Dermis microvascular lymphatic vessel endothelial cell (primary cell): ENCODE data around the gene TOMM5. TPM values are rescaled to one million over a fixed set of nuclear protein-coding genes. Genes with fewer than 3 reads are reported as not detected.
A peak's percentile ranks its signal among the peaks of the same experiment; 100 is the strongest.
"Not testable (repeated sequence)": the region's sequence is repeated elsewhere in the genome, so short reads cannot be mapped to it uniquely, and the experiment has no call there.

Experiments used
- DNase-seq, 2 donors: peaks; one replicate each; pipeline versions ENCODE4 v3.0.0 to v3.0.0-alpha.2; 2010; ENCODE audit warnings: low read depth in 2 of 2
- total RNA-seq: library from RNA; depleted of rRNA; stranded (reverse); fragments of >200 nt; gene quantifications from 2 replicates; pipeline ENCODE4 v1.2.1, GENCODE V29; 2014

TOMM5 gene
- total RNA-seq, 1 donor from 2014 or later = 126 TPM

GRCh38 chr9:37611961-37612360 lies 19.6 kb upstream of the TOMM5 start:
- no peak for DNase-seq

- no peak for DNase-seq
Observed at GRCh38 chr9:37611014-37611413, 18.6 kb upstream of the TOMM5 start.

DNA sequence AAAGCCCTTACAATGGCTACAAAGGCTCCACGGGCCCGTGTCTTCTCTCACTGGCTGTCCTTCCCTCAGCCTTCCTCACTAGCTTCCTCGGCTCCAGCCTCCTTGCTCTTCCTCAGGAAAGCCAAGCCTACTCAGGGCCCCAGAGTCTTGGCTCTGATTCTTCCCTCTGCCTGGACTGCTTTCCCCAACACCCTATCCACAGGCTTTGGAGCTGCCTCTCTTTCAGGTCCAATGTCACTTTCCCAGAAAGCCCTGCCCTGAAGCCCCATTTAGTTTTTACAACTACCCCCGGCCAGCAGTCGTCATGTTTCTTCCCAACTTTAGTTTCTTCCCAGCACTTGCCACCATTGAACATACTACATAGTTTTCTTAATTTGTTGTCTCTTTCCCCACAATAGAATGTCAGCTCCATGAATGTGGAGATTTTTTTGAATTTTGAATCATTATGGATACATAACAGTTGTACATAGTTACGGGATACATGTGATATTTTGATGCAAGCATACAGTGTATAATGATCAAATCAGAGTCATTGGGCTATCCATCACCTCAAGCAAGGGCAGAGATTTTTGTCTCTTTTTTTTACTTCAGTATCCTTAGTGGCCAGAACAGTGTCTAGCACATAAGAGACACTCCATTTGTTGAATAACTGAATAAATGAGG lies 17.5 kb upstream of the TOMM5 start:
- no peak for DNase-seq

DNA sequence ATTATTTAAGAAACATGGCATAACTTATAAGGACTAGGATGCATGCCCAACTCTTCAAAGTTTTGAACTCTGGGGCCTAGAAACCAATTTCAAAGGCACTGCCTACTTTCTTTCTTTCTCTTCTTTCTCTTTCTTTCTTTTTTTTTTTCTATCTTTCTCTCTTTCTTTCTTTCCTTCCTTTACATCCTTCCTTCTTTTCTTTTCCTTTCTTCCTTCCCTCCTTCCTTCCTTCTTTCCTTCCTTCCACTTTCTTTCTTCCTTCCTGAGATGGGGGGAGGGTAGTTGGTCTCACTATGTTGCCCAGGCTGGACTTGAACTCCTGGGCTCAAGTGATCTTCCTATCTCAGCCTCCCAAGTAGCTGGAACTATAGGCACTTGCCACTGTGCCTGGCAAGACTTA lies 15.9 kb upstream of the TOMM5 start:
- DNase-seq = no peak

DNA sequence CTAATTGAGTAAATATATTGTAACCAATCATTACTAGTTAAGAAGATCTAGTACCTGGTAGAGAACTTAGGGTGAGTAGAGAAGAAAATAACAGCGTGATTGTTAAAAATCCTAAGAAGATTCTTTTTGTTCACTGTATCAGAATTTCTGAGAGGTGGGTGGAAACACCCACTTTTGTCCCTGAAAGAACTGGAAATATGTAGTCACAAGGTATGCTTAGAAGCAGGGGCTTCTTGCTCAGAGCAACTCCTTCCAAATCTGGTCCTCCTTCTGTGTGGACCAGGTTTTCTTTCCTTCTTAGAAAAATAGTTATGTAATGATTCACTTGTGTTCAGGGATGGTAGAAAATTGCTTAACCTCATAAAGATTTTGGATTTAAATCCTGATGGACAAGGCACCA lies 11.9 kb upstream of the TOMM5 start:
- DNase-seq = no peak

- DNase-seq = no peak
Observed at GRCh38 chr9:37602817-37603216, 10.4 kb upstream of the TOMM5 start.

DNA sequence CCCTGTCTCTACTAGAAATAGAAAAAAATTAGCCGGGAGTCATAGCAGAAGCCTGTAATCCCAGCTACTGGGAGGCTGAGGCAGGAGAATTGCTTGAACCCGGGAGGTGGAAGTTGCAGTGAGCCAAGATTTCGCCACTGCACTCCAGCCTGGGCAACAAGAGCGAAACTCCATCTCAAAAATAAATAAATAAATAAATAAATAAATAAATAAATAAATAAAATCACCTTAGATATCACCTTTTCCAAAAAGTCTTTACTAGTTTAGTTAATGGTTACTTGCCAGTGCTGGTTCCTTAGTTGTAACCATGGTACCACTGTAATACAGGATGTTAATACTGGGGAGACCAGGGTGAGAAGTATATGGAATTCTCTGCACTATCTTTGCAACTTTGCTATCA lies 9.7 kb upstream of the TOMM5 start:
- DNase-seq = not testable (repeated sequence)

GRCh38 chr9:37596504-37596903 lies 4.1 kb upstream of the TOMM5 start:
- DNase-seq = no peak

DNA sequence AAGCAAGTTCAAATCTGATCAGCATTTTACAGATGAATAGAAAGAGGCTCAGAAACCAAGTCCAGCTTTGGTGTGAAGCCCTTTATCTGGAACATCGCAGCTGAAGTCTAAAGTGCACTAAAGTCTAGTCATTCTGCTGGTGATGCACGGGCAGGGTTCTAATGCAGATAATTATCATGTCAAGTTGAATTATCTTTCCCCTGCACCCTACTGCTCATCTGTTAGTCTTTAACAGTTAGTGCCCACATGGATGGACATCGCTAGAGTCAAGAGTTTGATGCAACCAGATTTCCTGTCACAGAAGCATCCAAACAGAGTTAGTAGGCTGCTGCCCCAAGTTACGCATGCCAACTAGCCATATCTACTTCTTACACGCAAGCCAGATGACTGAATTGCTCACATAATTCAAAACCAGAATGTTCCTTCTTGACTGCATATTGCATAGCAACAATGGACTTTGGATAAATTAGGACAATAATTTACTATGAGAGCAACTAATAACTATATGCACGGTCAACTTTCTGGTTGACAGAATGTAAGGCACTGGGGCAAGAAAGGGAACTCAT lies 1.6 kb upstream of the TOMM5 start:
- no peak for DNase-seq

DNA sequence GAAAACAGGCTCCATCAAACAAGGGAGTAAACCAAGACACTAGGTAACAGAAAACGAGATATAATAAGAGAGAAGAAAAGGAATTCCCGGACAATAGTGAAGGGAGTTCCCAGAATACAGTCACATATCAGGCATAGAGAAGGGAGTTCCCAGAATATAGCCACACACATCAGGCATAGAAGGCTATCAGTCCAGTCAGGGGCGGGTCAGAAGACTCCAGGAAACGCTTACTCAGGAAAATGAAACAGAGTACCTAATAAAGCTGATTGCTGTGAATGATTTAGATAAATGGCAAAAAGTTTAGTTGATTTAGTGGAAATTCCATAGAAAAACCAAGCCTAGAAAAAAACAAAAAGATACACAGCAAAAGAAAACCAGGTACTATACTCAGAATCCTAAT lies 4.9 kb downstream of the TOMM5 start:
- DNase-seq = peak in 1 of 2 donors; percentile 22

DNA sequence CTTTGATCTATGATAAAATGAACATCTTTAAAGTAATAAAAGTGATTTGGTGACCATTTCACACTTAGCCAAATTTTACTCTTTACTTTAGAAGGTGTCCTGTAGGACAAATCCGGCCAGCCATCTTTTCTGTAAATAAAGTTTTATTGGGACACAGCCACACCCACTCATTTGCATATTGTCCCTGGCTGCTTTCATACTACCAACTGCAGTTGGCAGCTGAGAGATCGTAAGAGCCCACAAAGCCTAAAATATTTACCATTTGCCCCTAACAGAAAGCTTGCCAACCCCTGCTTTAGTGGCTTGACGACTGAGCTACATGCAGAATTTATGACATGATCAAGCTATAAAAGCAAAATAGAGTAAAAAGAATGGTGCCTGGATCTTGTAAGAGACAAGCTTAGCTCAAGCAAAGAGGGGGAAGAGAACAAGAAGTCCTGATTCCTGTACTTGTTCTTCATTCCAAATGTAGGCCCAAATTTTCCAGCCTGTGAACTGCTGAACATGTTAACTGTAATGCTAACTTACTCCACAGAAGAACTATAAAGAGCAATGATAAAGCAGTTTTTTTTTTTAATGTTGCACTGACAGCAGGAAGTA lies 8.8 kb downstream of the TOMM5 start:
- no peak for DNase-seq

DNA sequence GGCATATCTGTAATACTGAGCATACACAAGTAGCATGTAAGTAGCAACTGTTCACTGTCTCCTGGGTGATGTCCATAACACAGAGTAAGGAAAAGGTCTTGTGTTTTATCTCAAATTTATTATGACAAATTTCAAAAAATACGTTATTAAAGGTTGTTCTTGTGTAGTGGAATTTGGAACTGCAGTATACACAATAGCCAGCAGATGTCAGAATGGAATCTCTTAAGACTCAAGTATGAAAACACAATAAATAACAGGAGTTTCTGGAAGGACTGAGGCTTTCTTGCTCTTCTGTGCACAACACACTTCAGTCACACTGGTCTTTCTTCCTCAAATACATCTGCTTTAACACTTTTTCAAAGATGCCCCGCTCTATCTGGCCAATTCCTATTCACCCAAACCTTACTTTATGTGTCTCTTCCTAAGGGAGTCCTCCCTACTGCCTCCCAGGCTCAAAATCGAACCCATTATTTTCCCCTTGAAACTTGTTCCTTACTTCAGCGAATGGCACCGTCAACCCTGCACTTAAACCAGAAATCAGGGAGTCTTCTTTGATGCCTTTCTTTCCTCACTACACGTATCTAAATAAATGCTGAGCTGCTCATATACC lies 9.7 kb downstream of the TOMM5 start:
- DNase-seq = peak; percentile 35 to 75

DNA sequence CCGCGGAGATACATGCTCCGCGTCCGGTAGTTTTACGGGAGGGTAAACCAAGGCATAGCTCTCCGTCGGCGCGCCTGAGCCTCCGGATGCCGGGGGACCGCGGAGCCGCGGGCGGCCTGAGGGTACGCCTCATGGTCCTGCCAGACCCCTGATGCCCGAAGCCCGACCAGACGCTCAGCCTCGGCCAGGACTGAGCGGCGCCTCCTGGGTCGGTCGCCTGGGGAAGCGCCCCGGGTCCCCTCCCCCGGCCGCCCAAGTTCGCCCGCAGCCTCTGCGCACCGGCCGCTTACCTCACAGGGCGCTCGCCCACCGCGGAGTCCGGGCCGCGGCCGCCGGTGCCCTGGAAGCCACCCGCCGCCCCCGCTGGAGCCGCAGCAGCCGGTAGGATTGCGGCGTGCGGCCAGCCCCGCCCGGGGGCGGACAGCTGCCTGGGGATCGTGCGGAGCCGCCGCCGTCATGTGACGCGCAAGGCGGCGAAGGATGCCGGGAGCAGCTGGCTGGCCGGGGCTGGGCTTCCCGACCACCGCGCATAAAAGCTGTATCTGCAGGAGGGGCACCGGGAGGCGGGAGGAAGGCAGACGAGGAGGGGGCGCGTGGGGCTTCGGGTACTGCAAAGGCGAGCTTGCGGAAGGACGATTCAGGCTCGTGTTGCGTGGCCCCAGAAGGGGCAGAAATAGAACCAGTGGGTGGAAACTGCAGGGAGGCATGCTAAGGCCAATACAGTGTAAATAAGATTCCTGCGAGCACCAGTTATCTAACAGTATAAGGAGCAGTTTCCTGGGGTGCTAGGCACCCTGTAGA lies 16.3 kb downstream of the TOMM5 start, which contains the start of gene FBXO10:
Gene FBXO10, minus strand, starts transcription at position 460 of the 801 bp plus-strand sequence. CDS start 34,612 bp downstream, outside the sequence.
- DNase-seq = peak in 1 of 2 donors; percentile 82

- DNase-seq = no peak
Observed at GRCh38 chr9:37575511-37575914, 16.9 kb downstream of the TOMM5 start.

GRCh38 chr9:37575001-37575400 lies 17.4 kb downstream of the TOMM5 start:
- DNase-seq = no peak

- DNase-seq = peak in 1 of 2 donors; percentile 15
Observed at GRCh38 chr9:37574241-37574721, 18.1 kb downstream of the TOMM5 start.

DNA sequence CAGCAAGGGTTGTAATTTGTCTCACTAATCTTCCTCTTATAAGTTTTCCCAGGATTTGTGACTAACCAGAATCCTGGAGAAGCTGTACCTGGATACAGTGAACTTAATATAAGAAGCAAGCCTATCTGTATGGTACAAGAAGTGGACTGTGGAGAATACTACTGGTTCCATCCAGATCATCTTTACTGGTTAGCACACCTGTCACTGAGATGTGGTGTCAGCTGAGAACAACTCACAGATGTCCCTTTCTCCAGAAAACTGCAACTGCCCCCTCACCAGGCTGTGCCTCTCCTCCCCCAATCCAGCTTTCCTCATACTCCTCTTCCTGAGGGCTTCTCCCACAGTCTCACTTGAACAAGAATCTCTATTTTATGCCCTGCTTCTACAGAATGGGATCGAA lies 21.1 kb downstream of the TOMM5 start:
- DNase-seq = no peak

GRCh38 chr9:37566716-37567115 lies 25.7 kb downstream of the TOMM5 start:
- DNase-seq = no peak

GRCh38 chr9:37565661-37566618 lies 26.5 kb downstream of the TOMM5 start:
- DNase-seq = no peak

- no peak for DNase-seq
Observed at GRCh38 chr9:37564916-37565315, 27.5 kb downstream of the TOMM5 start.
